Mammary epithelial cell (primary cell): ENCODE data around the gene EWSR1.

ENCODE experiments used
- EZH2 ChIP-seq: IDR thresholded peaks from 2 replicates; pipeline ENCODE4 v1.6.1; 2012; ENCODE audit warnings: low read length, inconsistent platforms, borderline replicate concordance
- TF ChIP-seq, protein P1 (sequence below), 2 donors: IDR thresholded peaks in 1 of 2; conservative IDR thresholded peaks in 1 of 2; 2 replicates each; pipeline ENCODE4 v1.5.1; 2011 to 2012; ENCODE audit warnings: inconsistent platforms in 2 of 2, low read length in 2 of 2, mild to moderate bottlenecking in 2 of 2, control low read depth in 1 of 2, low read depth in 1 of 2; ENCODE audit not compliant: insufficient read depth in 1 of 2; ENCODE audit errors: extremely low read depth in 1 of 2

GRCh38 chr22:29341056-29341848, 73.2 kb downstream of the EWSR1 start:
- TF ChIP-seq EZH2 = no peak
- TF ChIP-seq, protein P1, sequence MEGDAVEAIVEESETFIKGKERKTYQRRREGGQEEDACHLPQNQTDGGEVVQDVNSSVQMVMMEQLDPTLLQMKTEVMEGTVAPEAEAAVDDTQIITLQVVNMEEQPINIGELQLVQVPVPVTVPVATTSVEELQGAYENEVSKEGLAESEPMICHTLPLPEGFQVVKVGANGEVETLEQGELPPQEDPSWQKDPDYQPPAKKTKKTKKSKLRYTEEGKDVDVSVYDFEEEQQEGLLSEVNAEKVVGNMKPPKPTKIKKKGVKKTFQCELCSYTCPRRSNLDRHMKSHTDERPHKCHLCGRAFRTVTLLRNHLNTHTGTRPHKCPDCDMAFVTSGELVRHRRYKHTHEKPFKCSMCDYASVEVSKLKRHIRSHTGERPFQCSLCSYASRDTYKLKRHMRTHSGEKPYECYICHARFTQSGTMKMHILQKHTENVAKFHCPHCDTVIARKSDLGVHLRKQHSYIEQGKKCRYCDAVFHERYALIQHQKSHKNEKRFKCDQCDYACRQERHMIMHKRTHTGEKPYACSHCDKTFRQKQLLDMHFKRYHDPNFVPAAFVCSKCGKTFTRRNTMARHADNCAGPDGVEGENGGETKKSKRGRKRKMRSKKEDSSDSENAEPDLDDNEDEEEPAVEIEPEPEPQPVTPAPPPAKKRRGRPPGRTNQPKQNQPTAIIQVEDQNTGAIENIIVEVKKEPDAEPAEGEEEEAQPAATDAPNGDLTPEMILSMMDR (conservative IDR thresholded peaks at IDR 0.05 in 1 of 2, IDR thresholded peaks at IDR 0.05 in 1 of 2; ENCODE audit: extremely low read depth in 1 of 2, insufficient read depth in 1 of 2, low read depth in 1 of 2, low read length in 2 of 2) = no peak
